PC-9 (cell line): ENCODE results near the gene DLG2. TPM values are rescaled to one million over a fixed set of nuclear protein-coding genes. Genes with fewer than 3 reads are reported as not detected.

Experiments
- BruUV-seq: library from RNA; stranded (reverse); fragments of 400-500 nt; replicated peaks from 2 replicates; lab custom pipeline; 2021; lab: Mats Ljungman, UMichigan
- CTCF ChIA-PET: fragments of 300-600 bp; sonication (Branson Sonifier 250); formaldehyde crosslinking; loops from one replicate; lab custom pipeline; 2022; ENCODE audit warnings: antibody characterized with exemption; lab: Charles Lee
- POLR2A ChIA-PET: fragments of 300-600 bp; sonication (Branson Sonifier 250); formaldehyde crosslinking; loops from one replicate; lab custom pipeline; 2022; ENCODE audit warnings: antibody characterized with exemption; ENCODE audit not compliant: unreplicated experiment; lab: Charles Lee
- DNase-seq, 2 experiments: peaks; one replicate each; pipeline versions ENCODE4 v3.0.0 to v3.0.0-alpha.2; 2015 to 2022; ENCODE audit warnings: mixed read lengths in 1 of 2
- H2AFZ ChIP-seq: fragments of 200-600 bp; sonication (generic); 2 replicates; pipeline ENCODE4 v1.8.1; 2017; ENCODE audit warnings: antibody characterized with exemption
- H3F3A ChIP-seq: fragments of 200-600 bp; sonication (generic); 2 replicates; pipeline ENCODE4 v1.8.1; 2017; ENCODE audit warnings: antibody characterized with exemption, mild to moderate bottlenecking, low read depth; ENCODE audit not compliant: insufficient read depth
- H3K27ac ChIP-seq: fragments of 200-600 bp; sonication (generic); 2 replicates; pipeline ENCODE4 v1.6.1; 2016; ENCODE audit warnings: mixed run types
- H3K27me3 ChIP-seq: fragments of 200-600 bp; sonication (generic); 2 replicates; pipeline ENCODE4 v1.6.1; 2016; ENCODE audit warnings: low read depth, mixed run types; ENCODE audit not compliant: insufficient read depth
- H3K36me3 ChIP-seq: fragments of 200-600 bp; sonication (generic); 2 replicates; pipeline ENCODE4 v1.6.1; 2016; ENCODE audit warnings: low read depth, mixed run types
- H3K4me1 ChIP-seq: fragments of 200-600 bp; sonication (generic); replicated peaks from 2 replicates; pipeline ENCODE4 v1.6.1; 2016; ENCODE audit warnings: mixed run types; ENCODE audit not compliant: insufficient read depth
- H3K4me2 ChIP-seq: fragments of 200-600 bp; sonication (generic); 2 replicates; pipeline ENCODE4 v1.6.1; 2017; ENCODE audit warnings: mixed run types
- H3K4me3 ChIP-seq: fragments of 200-600 bp; sonication (generic); 2 replicates; pipeline ENCODE4 v1.6.1; 2016; ENCODE audit warnings: mixed run types
- H3K79me2 ChIP-seq: fragments of 200-600 bp; sonication (generic); 2 replicates; pipeline ENCODE4 v1.6.1; 2017; ENCODE audit warnings: low read depth, mixed run types
- H3K9me2 ChIP-seq: fragments of 200-600 bp; sonication (generic); 2 replicates; pipeline ENCODE4 v1.8.1; 2017; ENCODE audit warnings: mild to moderate bottlenecking; ENCODE audit not compliant: insufficient read depth
- H3K9me3 ChIP-seq: fragments of 200-600 bp; sonication (generic); 2 replicates; pipeline ENCODE4 v1.8.1; 2016; ENCODE audit warnings: low read depth; ENCODE audit not compliant: insufficient read depth
- H4K20me1 ChIP-seq: fragments of 200-600 bp; sonication (generic); 2 replicates; pipeline ENCODE4 v1.8.1; 2017; ENCODE audit not compliant: insufficient read depth
- CTCF ChIP-seq: fragments of 200-600 bp; sonication (generic); conservative IDR thresholded peaks from 2 replicates; pipeline ENCODE4 v1.6.1; 2017; ENCODE audit warnings: mixed run types, antibody characterized with exemption, mild to moderate bottlenecking, moderate library complexity
- EZH2 ChIP-seq: fragments of 200-600 bp; sonication (generic); IDR thresholded peaks from 2 replicates; pipeline ENCODE4 v1.8.0; 2017; ENCODE audit warnings: antibody characterized with exemption, low read depth
- intact Hi-C: fragments of 100-400 bp; cut with micrococcal nuclease; formaldehyde crosslinking; loops from one replicate; pipeline ENCODE4 v1.10.0; 2022; ENCODE audit not compliant: unreplicated experiment
- total RNA-seq: library from RNA; stranded (reverse); gene quantifications from 2 replicates; pipeline ENCODE4 v1.2.3, GENCODE V29; 2021

The DLG2 gene
- total RNA-seq, 1 experiment from 2014 or later, result 6.4 TPM

DNA sequence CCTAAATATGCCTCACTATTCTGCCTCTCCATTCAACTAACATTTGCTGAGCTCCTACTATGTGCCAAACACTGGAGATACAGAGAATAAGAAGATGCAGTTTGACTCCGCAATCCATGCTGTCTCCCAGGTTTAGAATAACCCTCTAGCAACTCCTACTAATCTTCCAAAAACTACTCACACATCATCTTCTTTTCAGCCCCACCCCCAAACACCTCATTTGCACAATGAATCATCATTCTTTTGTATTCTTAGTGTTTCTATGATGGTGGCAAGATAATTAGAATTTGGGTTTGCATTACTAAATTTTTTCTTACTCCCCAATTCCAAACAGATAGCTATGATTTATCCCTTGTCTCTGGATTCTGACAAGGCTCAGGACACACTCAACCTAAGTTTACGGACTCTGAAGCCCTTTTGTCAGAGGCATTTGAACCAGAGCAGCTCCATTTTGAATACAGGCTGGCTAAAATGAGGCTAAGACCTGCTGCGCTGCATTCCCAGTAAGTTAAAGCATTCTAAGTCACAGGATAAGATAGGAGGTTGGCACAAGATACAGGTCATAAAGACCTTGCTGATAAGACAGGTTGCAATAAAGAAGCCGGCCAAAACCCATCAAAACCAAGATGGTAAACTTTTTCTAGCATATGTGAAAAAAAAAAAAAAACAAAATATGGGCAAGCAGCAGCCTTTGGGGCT, 1038.9 kb downstream of the DLG2 start:
- Histone ChIP-seq H2AFZ (no peak overlapping the region), H3K27ac (no peak overlapping the region), H4K20me1 (no peaks in the 10 kb centered on the region), H3K4me1 (no peaks in the 10 kb centered on the region), H3K4me3 (no peak overlapping the region), H3K9me3 (no peaks in the 10 kb centered on the region), H3K4me2 (no peak overlapping the region), H3F3A (no peaks in the 10 kb centered on the region), H3K36me3 (no peaks in the 10 kb centered on the region), H3K9me2 (no peaks in the 10 kb centered on the region), H3K79me2 (no peaks in the 10 kb centered on the region), H3K27me3 (no peaks in the 10 kb centered on the region)
- ChIA-PET CTCF (no interaction called here), POLR2A (no interaction called here)
- intact Hi-C loops, result no loop called here
- TF ChIP-seq EZH2 (no peak), CTCF (no peak)
- DNase-seq, result no peak
- no TSS peak for BruUV-seq

- intact Hi-C loops, result no loop called here
- POLR2A ChIA-PET, result no interaction called here
- H3K27me3 ChIP-seq, result no peaks in the 10 kb centered on the region
- H3K9me3 ChIP-seq, result no peaks in the 10 kb centered on the region
- H2AFZ ChIP-seq, result no peak overlapping the region
- no peaks in the 10 kb centered on the region; the same call in 1 of the 2 replicates for H3K9me2 ChIP-seq
- H3K79me2 ChIP-seq, result no peaks in the 10 kb centered on the region
- no peak overlapping the region for H3K4me3 ChIP-seq
- BruUV-seq, result no TSS peak
- CTCF ChIA-PET, result no interaction called here
- no peaks in the 10 kb centered on the region for H3K36me3 ChIP-seq
- DNase-seq, result no peak
- no peaks in the 10 kb centered on the region for H3K4me1 ChIP-seq
- no peaks in the 10 kb centered on the region for H3F3A ChIP-seq
- TF ChIP-seq EZH2 (no peak), CTCF (no peak)
- H3K27ac ChIP-seq, result no peak overlapping the region
- H4K20me1 ChIP-seq, result no peaks in the 10 kb centered on the region
- no peak overlapping the region for H3K4me2 ChIP-seq
Measured at GRCh38 chr11:84583106-84583505, 1044.0 kb downstream of the DLG2 start.

- H3K9me2 ChIP-seq, result no peaks in the 10 kb centered on the region; the same call in 1 of the 2 replicates
- no peaks in the 10 kb centered on the region for H4K20me1 ChIP-seq
- no peak overlapping the region for H2AFZ ChIP-seq
- H3K79me2 ChIP-seq, result no peaks in the 10 kb centered on the region
- DNase-seq, result no peak
- no peak overlapping the region for H3K4me3 ChIP-seq
- H3K9me3 ChIP-seq, result no peaks in the 10 kb centered on the region
- ChIA-PET POLR2A (interaction anchor here (0.6 kb wide), 1 partner anchor 135 kb away, joined by 6 read pairs; no protein-coding TSS in a partner anchor), CTCF (no interaction called here)
- no peak overlapping the region for H3K4me2 ChIP-seq
- H3K4me1 ChIP-seq, result no peaks in the 10 kb centered on the region
- TF ChIP-seq CTCF (no peak), EZH2 (no peak)
- no peaks in the 10 kb centered on the region for H3F3A ChIP-seq
- no peaks in the 10 kb centered on the region for H3K27me3 ChIP-seq
- no TSS peak for BruUV-seq
- intact Hi-C loops, result no loop called here
- no peaks in the 10 kb centered on the region for H3K36me3 ChIP-seq
- no peak overlapping the region for H3K27ac ChIP-seq
Measured at GRCh38 chr11:84581083-84581482, 1046.1 kb downstream of the DLG2 start.
